Measurements from ENCODE around the gene QSOX1.

QSOX1 gene

DNA sequence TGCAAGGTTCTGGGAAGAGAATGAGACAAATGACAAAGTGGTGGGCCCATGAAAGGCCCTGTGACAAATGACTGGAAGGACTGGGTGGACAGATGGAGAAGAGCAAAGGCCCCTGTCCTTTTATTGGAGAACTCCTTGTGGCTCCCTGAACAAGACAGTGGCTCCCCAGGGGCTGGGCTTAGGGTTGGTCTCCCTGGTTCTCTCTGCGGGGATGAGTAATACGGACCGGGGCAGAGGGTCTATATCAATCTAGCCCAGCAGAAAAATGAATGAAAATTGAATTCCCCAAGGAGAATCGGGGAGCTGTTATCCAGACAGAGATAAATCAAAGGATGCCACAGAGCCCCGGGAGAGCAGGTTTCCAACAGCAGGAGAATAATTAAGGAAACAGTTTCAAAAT lies 70.2 kb downstream of the QSOX1 start:
- H3K4me1 Mint-ChIP-seq: peaks cover 8% of the 10 kb centered on the region
- no peaks in the 10 kb centered on the region for H3K9me3 Mint-ChIP-seq
- no peak overlapping the region for H3K4me3 Mint-ChIP-seq
- H3K27ac Mint-ChIP-seq: no peak overlapping the region
- H3K36me3 Mint-ChIP-seq: no peaks in the 10 kb centered on the region
- peaks cover 75% of the 10 kb centered on the region for H3K27me3 Mint-ChIP-seq
- ATAC-seq: no peak

DNA sequence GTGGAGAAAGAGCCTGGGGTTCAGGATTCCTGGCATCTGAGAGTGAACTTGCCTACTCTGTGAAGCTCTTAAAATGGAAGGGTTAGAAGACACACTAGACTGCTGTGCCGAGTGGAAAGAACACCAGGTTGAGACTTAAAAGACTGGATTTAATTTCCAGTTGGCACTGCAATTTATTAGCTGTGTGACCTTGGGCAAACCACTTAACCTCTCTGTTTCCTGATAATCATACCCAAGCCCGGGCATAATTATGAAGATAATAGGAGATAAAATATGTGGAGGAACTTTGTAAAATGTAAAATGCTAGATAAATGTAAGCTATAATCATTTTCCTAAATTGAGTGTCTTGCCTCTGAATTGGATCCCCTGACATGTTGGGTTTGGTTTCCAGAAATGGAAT lies 70.7 kb downstream of the QSOX1 start:
- Mint-ChIP-seq H3K36me3 (no peaks in the 10 kb centered on the region), H3K27me3 (peaks cover 71% of the 10 kb centered on the region), H3K4me3 (no peak overlapping the region), H3K4me1 (peaks cover 8% of the 10 kb centered on the region), H3K27ac (no peak overlapping the region), H3K9me3 (no peaks in the 10 kb centered on the region)
- no peak for ATAC-seq

DNA sequence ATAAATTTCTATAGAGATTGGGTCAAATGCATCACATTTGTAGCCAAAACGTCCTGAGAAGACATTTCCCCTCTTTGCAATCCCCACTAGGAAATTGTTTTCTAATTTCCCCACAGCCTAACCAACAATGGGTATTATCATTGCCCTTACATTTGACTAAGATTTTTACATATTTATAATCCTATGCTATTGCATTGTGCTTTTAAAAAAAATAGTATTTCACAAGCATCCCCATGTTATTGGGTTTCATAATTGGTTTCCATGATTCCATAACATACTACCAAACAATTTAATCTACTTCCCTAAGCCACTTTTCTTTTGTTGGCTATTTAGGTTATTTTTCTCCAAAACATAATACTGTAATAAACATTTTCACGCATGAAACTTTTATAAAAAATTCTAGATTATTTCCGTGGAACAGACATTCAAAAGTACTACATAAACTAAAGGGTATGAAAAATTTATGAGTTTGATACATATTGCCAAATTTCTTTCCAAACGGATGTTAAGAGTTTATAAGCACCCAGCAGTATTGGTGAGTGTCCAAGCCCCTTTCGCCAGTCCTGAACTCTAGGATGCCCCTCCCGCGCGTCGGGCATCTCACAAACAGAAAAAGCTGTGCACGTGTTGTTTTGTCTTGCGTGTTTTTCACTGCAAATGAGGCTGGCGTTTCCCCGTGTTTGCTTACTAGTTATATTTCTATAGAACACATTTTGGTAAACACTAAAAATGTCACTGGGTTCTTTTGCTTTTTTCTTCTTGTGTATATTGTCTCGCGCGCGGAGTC lies 73.4 kb downstream of the QSOX1 start:
- Mint-ChIP-seq H3K36me3 (no peaks in the 10 kb centered on the region), H3K27me3 (peaks cover 70% of the 10 kb centered on the region), H3K9me3 (no peaks in the 10 kb centered on the region), H3K4me1 (peaks cover 26% of the 10 kb centered on the region), H3K27ac (no peak overlapping the region), H3K4me3 (peak overlapping the region; percentile 68)
- ATAC-seq: no peak

DNA sequence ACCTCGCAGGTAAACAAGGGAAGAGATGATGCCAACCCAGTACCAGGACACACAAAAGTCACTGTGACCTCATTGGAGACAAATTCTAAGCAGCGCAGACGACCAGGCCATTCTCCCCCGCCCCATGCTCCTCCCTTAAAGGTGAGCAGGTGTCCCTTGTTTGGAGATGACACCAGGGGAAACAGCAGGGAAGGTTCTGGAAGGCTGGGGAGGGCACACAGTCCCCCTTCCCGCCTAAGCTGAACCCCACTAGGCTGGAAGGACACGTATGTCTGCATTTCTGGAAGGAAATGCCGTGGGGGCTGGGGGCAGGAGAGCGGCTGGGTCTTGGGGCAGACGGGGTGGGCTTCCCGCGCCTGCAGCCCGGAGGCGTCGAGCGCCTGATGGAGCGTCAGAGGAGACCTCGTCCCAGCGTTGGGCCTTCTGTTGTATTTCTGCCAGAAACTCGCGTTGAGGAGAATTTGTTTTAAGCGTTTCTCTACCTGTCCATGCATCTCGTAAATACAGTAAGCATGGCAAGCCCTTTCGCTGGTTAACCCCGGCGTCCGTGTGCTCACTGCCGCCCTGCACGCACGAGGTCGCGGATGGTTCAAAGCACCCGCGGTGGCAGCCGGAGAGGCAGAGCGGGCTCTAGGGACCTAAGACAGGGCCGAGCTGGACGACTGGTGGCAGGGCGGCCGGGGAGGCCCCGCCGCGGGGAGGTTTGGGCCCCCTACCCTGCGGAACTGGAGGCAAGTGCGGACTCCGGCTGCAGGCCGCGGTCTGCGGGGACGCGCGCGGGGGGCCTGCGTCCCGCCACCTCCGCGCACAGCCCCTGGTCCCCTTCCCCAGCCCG lies 74.2 kb downstream of the QSOX1 start:
- Mint-ChIP-seq H3K9me3 (no peaks in the 10 kb centered on the region), H3K36me3 (no peaks in the 10 kb centered on the region), H3K4me1 (peaks cover 34% of the 10 kb centered on the region), H3K27me3 (peaks cover 73% of the 10 kb centered on the region), H3K4me3 (peak overlapping the region; percentile 80), H3K27ac (no peak overlapping the region)
- ATAC-seq: peak; percentile 13

DNA sequence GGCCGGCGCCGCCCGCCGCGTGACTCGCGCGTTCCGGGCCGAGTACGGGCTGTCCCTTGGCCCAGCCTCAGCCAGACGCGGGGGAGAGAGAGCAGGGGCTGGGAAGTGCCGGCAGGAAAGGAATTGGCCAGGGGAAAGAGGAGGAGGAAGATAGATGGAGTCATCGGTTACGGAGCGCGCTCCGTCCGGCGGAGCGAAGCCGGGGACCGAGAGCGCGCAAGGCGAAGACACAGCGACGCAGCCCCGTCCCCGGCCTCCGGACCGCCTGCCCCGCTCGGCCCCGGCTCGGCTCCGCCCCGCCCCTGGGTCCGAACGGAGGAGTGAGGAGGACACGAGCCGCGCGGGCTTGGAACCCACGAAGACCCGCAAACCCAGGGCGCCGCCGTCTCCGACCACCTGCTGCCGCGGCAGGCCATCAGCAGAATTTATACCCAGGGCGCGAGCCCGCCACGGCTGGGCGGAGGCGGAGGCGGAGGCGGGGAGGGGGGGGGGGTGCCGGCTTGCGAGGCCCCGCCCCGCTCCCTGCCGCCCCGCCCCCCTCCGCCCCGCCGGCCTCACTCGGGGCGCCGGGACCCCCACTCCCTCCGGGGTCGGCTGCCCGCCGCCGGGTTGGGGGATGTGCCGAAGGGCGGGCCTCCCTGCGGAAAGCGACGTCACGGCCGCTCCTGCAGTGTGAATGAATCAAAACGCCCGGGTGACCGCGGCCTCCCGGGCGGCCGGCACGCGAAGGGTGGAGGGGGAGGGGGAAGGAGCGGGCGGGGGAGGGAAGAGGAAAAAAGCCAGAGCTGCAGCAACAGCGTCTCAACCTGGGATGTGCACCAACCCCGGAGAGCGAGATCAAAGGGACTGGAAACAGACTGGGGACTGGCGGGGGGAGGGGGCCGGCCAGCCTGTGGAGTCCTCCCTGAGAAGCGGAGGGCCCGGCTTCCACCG lies 75.1 kb downstream of the QSOX1 start, which contains the start of gene LHX4:
LHX4 (plus strand) TSS at position 782 of the 933 bp plus-strand sequence. CDS start 266 bp downstream, outside the sequence.
- H3K4me3 Mint-ChIP-seq: peak within 1 kb of the TSS; percentile 80
- H3K4me1 Mint-ChIP-seq: peaks cover 42% of the 10 kb centered on the region
- no peak within 1 kb of the TSS for H3K27ac Mint-ChIP-seq
- H3K27me3 Mint-ChIP-seq: peaks cover 78% of the 10 kb centered on the region
- H3K9me3 Mint-ChIP-seq: no peaks in the 10 kb centered on the region
- no peaks in the 10 kb centered on the region for H3K36me3 Mint-ChIP-seq
- ATAC-seq: peak; percentile 60

DNA sequence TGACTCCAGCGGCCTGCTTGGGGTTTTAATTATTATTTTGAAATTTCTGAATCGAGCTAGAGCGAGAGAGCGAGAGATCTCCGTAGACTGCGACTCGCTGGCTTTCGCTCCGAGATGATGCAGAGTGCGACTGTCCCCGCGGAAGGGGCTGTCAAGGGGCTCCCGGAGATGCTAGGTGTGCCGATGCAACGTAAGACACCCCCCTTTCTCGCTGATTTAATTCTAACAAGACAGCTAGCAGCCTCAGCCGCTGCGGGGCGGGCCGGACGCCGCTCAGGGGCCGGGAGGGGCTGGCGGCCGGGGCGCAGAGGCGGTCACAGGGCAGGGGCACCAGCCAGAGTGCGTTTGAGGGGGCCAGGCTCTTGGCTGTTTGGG lies 75.7 kb downstream of the QSOX1 start:
- peaks cover 43% of the 10 kb centered on the region for H3K4me1 Mint-ChIP-seq
- peak; percentile 15 for ATAC-seq
- H3K36me3 Mint-ChIP-seq: no peaks in the 10 kb centered on the region
- H3K27me3 Mint-ChIP-seq: peaks cover 78% of the 10 kb centered on the region
- H3K27ac Mint-ChIP-seq: no peak overlapping the region
- no peaks in the 10 kb centered on the region for H3K9me3 Mint-ChIP-seq
- peak overlapping the region; percentile 76 for H3K4me3 Mint-ChIP-seq

DNA sequence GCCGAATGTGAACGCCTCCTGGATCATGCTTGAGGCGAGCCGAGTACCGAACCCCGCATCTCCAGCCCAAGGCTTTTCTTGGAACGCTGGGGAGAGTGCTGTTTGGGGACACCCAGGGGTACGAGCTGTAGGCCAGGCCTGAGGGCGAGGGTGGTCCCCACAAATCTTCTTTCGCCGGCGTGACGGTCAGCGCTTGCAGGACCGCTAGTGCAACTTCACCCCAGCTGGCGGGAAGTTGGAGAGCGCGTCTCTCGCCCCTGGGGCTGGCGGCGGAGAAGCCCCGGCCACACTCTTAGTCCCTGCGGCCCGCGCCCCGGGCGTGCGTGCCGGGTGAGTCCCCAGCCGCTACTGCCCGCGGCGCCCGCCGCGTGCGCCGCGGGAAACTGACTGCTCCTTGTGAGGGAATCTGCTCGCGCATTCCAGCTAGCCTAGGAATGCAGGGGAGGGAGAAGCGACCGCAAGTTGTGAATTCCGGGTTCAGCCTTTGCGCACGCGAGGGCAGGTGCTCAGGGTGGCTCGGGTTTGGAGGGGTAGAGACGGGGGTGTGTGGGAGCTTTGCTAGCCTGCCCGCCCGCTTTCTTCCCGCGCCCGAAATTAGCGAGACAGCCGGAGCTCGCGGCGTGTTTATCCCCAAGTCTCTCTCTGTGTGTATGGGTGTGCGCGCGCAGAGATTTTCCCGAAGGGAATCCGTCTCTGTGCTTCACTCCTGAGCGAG lies 76.3 kb downstream of the QSOX1 start:
- H3K36me3 Mint-ChIP-seq: no peaks in the 10 kb centered on the region
- peak; percentile 14 for ATAC-seq
- H3K27me3 Mint-ChIP-seq: peaks cover 81% of the 10 kb centered on the region
- peak overlapping the region; percentile 76 for H3K4me3 Mint-ChIP-seq
- H3K27ac Mint-ChIP-seq: no peak overlapping the region
- peaks cover 49% of the 10 kb centered on the region for H3K4me1 Mint-ChIP-seq
- H3K9me3 Mint-ChIP-seq: no peaks in the 10 kb centered on the region

DNA sequence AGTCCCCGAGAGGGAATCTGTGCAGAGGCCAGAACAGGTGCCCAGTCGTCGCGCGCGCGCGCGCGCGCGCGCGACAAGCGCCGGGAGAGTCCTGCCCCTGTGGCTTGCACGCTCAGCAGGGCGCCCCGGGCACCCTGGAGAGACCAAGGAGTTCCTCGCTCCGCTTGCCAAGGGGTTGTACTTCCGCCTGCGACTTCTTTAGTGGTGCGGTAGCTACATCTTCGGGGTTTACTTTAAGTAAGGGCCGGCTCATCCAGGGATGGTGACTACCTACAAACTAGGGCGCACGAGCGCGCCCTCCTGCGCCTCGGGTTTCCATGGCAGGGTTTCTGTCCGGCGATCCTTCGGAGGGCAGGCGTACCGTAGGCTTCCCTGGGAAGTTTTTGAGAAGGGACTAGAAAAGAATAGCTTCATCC lies 76.8 kb downstream of the QSOX1 start:
- Mint-ChIP-seq H3K27me3 (peaks cover 82% of the 10 kb centered on the region), H3K36me3 (no peaks in the 10 kb centered on the region), H3K9me3 (no peaks in the 10 kb centered on the region), H3K27ac (no peak overlapping the region), H3K4me1 (peaks cover 54% of the 10 kb centered on the region), H3K4me3 (peak overlapping the region; percentile 76)
- ATAC-seq: no peak

DNA sequence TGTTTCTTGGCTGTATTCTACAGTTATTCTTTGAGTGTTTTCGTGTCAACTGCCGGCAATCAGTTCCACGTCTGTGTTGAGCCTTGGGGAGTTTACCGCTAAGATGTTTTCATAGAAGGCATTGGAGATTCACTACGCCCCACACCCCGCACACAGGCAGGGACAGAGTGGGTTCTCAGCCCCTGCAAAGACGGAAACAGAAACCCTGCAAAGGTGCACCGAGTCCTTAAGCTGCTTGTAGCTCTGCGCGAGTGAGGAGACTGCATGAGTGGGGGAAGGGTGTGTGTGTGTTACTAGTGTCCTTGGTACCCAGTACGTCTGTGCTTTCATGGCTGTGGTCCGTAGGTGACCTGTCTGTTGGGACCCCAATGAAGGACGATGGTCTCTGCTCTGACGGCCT lies 77.3 kb downstream of the QSOX1 start:
- no peaks in the 10 kb centered on the region for H3K36me3 Mint-ChIP-seq
- H3K4me3 Mint-ChIP-seq: peak overlapping the region; percentile 76
- no peaks in the 10 kb centered on the region for H3K9me3 Mint-ChIP-seq
- H3K27me3 Mint-ChIP-seq: peaks cover 82% of the 10 kb centered on the region
- H3K4me1 Mint-ChIP-seq: peaks cover 57% of the 10 kb centered on the region
- ATAC-seq: no peak
- H3K27ac Mint-ChIP-seq: no peak overlapping the region

DNA sequence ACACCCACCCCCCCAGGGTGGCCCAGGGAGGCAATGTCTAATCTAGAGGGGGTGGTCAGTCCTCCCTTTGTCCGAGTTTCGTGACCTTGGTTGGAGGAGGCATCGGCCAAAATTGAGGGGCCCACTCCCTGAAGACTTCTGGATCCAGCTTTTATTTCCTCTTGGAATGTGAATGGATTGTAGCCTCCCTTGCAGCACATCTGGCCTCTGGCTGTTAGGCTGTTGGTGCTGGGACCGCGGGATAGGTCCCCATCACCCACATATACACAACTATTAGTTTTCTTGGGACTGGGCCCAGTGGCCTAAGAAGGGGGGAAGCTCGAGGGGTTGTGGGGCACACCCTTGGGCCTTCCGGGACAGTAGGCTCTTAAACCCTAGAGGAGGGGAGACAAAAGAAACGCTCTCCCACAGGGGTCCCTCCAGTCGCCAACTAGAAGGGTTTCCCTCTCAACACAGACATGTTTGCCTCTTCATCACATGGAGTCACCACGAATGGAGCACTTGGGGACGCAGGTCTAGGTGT lies 77.9 kb downstream of the QSOX1 start:
- ATAC-seq: no peak
- no peaks in the 10 kb centered on the region for H3K9me3 Mint-ChIP-seq
- no peak overlapping the region for H3K27ac Mint-ChIP-seq
- H3K4me1 Mint-ChIP-seq: peaks cover 57% of the 10 kb centered on the region
- H3K36me3 Mint-ChIP-seq: no peaks in the 10 kb centered on the region
- H3K4me3 Mint-ChIP-seq: no peak overlapping the region
- H3K27me3 Mint-ChIP-seq: peaks cover 82% of the 10 kb centered on the region

DNA sequence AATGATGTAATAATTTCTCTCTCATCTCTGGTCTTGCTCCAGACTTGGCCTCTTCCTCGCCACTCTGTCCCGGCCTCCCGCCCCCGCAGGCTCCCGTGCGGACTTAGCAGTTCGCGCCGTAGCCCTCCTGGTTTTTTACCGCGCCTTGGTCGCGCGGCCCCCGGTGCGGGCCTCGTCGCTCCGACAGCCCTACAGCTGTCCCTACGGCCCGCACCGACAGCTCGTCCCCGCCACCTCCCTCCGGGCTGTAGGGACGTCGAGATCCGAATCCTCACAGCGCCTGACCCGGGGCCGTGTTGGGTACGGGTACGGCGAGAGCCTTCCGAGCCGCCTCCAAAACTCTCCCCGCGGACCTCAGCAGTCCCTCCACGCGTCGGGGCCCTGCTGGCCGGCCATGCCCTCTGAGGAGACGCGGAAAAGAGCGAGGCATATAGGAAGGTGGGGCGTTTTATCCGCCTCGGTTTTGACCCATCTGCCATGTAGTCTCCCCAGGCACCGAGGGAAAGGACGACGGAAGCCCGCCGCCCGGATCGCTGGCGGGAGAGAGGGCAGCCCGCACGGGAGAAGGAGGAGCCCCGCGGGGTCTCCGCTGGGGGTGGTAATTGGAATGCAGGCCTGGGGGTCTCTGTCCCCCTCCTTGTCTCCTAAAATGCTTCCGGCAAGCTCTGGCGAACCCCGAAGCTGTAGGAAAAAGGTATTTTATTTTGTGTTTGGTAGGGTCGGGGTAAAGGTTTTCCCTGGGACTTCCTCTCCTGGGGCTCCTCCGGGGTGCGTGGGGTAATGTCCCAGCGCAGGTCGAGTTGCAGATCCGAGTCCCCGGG lies 78.7 kb downstream of the QSOX1 start:
- H3K27me3 Mint-ChIP-seq: peaks cover 82% of the 10 kb centered on the region
- no peak overlapping the region for H3K4me3 Mint-ChIP-seq
- peaks cover 57% of the 10 kb centered on the region for H3K4me1 Mint-ChIP-seq
- H3K36me3 Mint-ChIP-seq: no peaks in the 10 kb centered on the region
- no peak overlapping the region for H3K27ac Mint-ChIP-seq
- no peaks in the 10 kb centered on the region for H3K9me3 Mint-ChIP-seq
- ATAC-seq: no peak

DNA sequence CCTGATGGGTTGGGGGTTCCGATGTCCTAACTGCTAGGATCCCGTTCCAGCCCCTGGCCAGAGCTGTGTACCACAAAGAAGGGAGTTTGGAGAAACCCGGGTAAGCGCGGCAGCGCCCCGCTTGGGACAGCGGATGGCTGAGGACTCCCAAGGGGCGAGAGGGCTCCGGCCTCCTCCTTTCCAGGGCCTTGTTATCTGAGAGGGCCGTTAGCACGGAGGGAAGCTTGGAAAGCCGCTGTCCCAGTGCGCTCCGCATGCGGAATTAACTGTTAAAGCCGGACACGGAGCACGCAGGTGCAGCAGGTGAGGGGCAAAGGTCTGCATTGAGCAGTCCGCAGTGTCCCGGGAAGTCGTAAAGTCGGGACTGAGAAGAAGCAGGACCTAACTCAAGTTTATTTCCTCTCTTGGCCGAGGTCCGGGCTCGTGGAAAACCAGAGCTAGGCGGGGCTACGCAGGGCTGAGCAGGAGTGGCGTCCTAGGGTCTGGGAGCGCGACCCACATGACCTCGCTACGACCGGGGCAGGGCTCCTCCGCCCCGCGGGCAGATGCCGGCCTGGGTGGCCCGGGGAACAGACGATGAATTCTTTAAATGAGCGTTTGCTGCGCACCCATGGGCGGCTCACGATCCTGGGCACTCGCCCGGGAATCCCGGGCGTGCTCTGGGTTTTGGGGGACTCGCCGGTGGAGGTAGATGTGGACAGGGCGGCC lies 79.9 kb downstream of the QSOX1 start:
- H3K36me3 Mint-ChIP-seq: no peaks in the 10 kb centered on the region
- H3K4me3 Mint-ChIP-seq: peak overlapping the region; percentile 43
- peaks cover 50% of the 10 kb centered on the region for H3K4me1 Mint-ChIP-seq
- H3K27me3 Mint-ChIP-seq: peaks cover 83% of the 10 kb centered on the region
- H3K27ac Mint-ChIP-seq: peak overlapping the region; percentile 44
- H3K9me3 Mint-ChIP-seq: no peaks in the 10 kb centered on the region
- ATAC-seq: no peak

DNA sequence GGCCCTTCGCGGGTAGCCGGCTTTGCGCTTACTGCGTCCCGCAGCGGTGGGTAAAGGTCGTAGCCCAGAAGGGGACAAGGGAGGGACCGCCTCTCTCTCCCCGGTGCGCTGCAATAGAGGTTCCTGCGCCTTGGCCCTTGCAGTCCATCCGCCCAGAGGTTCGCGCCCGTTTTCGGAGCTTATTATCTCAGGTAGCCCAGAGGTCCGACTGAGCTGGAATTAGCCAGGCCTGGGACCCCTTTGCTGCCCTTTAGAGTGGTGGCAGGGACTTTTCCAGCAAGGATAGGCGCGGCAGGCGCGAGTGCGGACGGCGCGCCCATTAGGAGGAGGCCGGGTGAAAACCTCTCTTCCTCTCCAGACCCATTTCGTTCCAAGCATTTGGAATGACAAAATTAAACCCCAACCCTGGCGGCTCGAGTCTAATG lies 80.4 kb downstream of the QSOX1 start:
- Mint-ChIP-seq H3K9me3 (no peaks in the 10 kb centered on the region), H3K27ac (no peak overlapping the region), H3K36me3 (no peaks in the 10 kb centered on the region), H3K4me1 (peaks cover 50% of the 10 kb centered on the region), H3K4me3 (no peak overlapping the region), H3K27me3 (peaks cover 89% of the 10 kb centered on the region)
- ATAC-seq: no peak

Measured in stimulated activated memory B cell treated with anti-CD40 and anti-IgM and Interleukin-4, amounts not matched to agents 10 μg/mL and 1 μg/mL and 100 μg/mL, for 72 hours (primary cell).